Endothelial cell of coronary artery (primary cell): ENCODE measurements around the gene PSMD11. TPM values are rescaled to one million over a fixed set of nuclear protein-coding genes. Genes with fewer than 3 reads are reported as not detected.

Experiments
- total RNA-seq: library from RNA; depleted of rRNA; stranded (reverse); fragments of >200 nt; gene quantifications from 2 replicates; pipeline ENCODE4 v1.2.3, GENCODE V29; 2014

The PSMD11 gene
- total RNA-seq: 115 and 136 TPM in 2 replicates

DNA sequence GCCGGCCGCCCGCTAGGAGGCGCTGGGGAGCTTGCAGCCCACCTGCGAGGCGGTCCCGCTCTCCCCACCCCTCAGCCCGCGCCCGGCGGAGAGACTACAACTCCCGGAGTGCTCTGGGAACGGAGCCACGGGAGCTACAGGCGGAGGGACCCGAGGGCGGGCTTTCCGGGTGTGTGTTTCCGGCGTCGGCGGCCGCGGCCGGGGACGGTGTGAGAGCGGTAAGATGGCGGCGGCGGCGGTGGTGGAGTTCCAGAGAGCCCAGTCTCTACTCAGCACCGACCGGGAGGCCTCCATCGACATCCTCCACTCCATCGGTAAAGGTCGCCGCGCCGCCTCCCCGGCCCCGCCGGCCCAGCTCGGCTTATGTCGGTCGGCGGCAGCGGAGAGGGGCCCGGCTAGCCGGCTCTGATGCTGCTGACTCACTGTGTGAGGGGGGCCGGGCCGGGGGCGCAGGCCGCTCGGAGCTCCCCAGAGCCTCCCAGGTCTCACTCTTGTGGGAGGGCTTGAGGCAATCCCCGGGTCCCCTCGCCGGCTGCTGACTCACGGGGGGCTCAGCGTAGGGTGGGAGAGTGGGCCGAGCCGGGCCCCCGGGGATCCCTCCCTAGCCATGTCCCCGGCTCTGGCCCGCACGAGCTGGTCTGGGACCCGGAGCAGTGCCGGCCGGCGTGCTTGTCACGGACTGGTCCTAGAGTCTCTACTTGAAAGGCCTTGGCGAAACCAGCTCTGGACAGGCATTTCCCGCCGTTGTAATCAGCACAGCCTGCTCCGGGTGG is at the start of gene PSMD11:
TSS of gene PSMD11 (plus strand) at position 210 of the 773 bp plus-strand sequence. CDS start at position 224, 14 bp downstream.

DNA sequence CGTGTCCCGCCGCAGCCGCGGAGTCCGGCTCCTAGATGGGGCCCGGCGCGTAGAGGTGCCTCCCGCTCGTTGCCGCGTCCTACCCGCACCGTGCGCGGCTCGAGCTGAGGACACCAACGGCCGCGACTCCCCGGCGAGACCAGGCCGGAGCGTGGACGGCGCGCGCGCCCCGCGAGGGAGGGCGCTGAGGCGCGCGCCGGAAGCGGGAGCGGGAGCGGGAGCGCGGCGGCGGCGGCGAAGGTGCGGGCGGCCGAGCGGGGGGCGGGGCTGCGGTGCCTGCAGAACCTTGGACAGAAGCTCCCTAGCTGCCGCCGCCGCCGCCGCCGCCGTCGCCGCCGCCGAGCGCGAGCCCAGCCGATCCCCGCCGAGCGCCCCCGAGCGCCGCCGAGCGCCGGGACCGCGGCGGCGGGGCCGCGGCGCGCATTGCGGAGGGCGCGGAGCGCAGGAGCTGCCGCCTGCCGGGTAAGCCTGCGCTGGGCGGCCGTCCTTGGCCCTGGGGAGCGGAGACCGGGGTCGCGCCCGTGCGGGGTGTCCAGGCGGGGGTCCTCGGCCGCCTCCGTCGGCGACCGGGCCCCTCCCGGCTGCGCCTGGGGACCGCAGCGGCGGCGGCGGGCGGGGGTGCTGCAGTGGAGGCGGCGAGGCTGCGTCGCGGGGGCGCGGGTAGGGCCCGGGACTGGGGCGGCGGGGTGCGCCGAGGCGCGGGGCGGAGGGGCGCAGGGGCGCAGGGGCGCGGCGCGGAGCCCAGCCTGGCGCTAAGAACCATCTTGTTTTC is 42.6 kb downstream of the PSMD11 start, which contains the start of gene CDK5R1:
TSS of gene CDK5R1 (plus strand) at position 293 of the 772 bp plus-strand sequence. CDS start 628 bp downstream, outside the sequence.

Other genes starting within 250 kb of the PSMD11 start
- under 0.01 TPM in 2 replicates for gene RHBDL3, start 178.7 kb upstream of the PSMD11 start, total RNA-seq
- 22.7 and 23.3 TPM in 2 replicates for gene C17orf75, start 102.3 kb upstream of the PSMD11 start, total RNA-seq
- gene ZNF207, start 94.4 kb upstream of the PSMD11 start, total RNA-seq: 90.1 and 97.0 TPM in 2 replicates
- 1.0 and 1.9 TPM in 2 replicates for gene CDK5R1, start 42.5 kb downstream of the PSMD11 start, total RNA-seq